Activated CD8-positive, alpha-beta memory T cell treated with anti-CD3 and anti-CD28 coated beads, Interleukin-2, amount 50 U/mL, for 1 hour (primary cell): ENCODE measurements around the gene KHDC1L.
"Not testable (repeated sequence)": the region's sequence is repeated elsewhere in the genome, so short reads cannot be mapped to it uniquely, and the experiment has no call there.

Experiments used
- DNase-seq: peaks from one replicate; pipeline ENCODE4 v3.0.0-alpha.2; 2020; ENCODE audit errors: extremely low read depth

KHDC1L gene, protein sequence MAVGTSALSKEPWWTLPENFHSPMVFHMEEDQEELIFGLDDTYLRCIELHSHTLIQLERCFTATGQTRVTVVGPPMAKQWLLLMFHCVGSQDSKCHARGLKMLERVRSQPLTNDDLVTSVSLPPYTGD

DNA sequence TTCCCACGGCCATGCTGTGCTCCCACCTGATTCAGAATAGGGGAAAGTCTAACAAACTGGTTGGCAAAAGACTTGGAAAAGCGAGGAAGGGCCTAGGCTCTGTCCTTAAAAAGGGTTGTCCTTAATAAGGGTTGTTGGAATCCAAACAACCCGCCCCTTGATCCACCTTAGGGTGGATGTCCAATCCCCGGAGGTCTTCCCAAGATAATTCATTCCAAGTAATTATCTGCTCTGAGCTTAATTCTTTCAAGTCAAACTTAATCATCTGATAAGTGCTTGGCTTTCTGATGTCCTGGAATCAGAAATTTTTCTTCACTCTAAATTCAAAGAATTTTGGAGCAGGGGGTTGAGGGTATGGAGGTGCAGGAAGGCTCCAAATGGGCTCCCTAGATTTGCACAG is at the start of gene KHDC1L:
Gene KHDC1L, minus strand, starts transcription at position 101 of the 400 bp plus-strand sequence. Its CDS starts 88 bp downstream, at position 13.
- DNase-seq: no peak

DNA sequence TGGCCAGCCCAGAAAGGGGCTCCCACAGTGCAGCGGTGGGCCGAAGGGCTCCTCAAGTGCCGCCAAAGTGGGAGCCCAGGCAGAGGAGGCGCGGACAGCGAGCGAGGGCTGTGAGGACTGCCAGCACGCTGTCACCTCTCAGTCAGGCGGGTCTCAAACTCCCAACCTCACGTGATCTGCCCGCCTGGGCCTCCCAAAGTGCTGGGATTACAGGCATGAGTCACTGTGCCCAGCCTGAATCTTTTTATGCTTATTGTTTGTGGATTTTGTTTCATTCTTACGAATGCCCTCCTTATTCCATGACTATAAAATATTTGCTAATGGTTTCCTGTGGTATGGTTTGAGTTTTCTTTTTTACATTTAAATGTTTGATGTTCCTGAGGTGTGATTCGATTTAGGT is 44.0 kb upstream of the KHDC1L start:
- DNase-seq: not testable (repeated sequence)

DNA sequence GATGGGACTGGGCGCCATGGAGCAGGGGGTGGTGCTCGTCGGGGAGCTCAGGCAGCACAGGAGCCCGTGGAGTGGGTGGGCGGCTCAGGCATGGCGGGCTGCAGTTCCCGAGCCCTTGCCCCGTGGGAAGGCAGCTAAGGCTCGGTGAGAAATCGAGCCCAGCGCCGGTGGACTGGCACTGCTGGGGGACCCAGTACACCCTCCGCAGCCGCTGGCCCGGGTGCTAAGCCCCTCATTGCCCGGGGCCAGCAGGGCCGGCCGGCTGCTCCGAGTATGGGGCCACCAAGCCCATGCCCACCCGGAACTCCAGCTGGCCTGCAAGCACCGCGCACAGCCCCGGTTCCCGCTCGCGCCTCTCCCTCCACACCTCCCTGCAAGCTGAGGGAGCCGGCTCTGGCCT is 43.6 kb upstream of the KHDC1L start:
- not testable (repeated sequence) for DNase-seq

DNA sequence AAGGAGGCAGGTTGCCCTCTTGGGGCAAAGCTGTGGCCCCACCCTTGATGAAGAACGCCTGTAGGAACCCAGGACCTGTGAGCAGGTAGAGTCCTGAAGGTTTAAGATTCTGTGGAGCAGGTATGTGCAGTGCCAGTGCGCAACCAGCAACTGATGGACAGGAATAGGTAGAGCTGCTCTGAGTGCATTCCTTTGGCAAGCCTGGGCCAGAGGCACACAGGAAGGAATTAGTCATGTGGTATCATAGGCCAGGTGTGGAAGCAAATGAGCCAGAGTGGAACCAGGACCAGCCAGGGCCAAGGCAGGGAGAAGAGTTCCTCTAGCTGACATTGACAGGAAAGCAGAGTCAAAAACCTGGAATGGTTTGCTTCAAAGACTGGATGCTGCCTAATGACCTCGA is 39.1 kb upstream of the KHDC1L start:
- no peak for DNase-seq

DNA sequence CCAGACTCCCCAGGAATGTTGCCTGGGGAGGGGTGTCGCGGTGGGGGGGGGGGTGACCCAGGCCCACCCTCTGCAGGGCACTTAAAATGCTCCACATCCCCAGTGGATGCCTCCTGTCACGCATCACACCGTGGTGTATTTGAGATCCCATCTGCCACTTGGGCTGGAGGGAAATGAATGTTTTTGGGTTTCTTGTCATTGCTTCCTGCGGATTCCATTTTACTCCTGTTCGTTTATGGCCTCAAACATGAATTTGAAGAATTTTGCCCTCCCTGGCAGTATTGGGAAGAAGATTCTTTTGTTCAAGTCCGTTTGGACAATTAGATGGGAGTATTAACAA is 38.2 kb upstream of the KHDC1L start:
- no peak for DNase-seq

DNA sequence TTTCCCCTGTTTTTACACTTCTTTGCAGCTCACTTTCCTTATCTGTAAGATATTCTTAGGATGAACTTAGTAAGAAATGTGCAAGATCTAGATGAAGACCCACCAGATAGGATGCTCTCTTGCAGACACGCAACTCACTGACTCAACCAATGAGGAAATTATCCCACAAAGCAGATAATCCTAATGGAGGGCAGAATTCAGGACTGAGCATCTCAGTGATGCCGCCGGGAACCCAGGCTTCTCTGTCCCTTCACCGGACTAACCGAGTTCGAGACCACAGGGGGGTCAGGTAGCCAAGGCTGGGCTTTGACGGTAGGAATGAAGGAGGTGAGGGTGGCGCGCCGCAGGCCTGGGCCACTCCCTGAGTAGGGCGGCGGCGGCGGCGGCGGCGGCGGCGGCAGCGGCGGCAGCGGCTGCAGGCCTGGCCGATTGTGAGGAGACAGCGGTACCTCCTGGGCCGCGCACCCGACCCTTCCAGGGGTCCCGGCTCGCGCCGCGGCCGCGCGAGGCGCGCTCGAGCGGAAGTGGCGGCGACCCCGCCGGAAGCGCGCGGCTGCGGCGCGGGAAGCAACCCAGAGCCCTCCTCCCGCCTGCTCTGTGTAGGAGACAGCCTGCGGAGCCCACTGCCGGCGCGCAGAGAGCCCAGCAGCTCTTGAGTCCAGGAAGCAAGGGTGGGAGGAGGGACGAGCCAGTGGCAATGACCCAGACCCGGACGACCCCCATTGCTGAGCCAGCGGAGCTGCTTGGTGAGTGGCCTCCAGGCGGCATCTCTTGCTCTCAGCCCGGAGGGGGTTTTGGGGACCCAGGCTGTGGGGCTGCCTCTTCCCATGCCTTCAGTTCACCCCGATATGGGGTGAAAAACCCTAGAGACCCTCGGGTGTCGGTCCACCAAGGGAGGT is 37.6 kb upstream of the KHDC1L start, which contains the start of gene KHDC1:
Gene KHDC1, minus strand, starts transcription at position 526 of the 899 bp plus-strand sequence. CDS start 20,679 bp downstream, outside the sequence.
- peak; percentile 2 for DNase-seq

DNA sequence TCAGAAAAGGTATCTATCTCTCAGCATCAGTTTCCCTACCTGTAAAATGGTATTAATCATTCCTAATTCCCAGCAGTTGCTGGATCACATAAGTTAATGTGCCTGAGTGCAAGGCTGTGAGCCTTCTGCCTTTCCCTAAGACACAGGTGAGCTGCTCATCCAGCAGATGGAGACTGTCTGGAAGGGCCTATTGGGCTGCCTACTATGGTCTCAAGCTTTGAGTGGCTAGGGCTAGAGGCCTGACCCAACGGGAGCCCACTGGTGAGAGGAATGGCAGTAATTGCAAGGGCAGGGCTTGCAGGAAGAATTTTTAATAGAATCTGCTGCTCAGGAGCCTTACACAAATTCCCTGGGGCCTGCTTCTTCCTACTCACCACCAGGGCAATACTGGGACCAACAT is 33.4 kb upstream of the KHDC1L start:
- DNase-seq: no peak

DNA sequence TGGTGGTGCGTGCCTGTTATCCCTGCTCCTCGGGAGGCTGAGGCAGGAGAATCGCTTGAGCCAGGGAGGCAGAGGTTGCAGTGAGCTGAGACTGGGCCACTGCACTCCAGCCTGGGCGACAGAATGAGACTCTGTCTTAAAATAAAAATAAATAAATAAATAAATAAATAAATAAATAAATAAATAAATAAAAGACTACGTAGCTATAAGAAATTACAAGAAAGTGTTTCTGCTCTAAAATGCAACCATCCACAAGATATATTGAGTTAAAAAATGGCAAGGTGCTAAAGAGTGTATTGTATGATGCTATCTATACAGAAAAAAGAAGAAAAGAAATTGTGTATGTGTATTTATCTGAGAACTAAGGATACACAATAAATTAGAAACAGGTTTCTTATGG is 29.0 kb upstream of the KHDC1L start:
- DNase-seq: not testable (repeated sequence)

DNA sequence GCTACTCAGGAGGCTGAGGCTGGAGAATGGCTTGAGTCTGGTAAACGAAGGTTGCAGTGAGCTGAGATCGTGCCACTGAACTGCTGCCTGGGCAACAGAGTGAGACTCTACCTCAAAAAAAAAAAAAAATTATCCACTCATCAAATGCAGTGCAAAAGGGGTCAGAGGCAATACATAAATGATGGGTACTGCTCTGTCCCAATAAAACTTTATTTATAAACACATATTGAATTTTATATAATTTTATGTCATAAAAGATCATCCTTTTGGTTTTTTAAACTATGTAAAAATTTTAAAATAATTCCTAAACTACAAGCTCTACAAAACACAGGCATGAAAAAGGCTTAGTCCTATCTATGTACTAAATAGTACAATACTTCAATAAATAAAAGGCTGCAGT is 27.4 kb upstream of the KHDC1L start:
- DNase-seq: no peak

DNA sequence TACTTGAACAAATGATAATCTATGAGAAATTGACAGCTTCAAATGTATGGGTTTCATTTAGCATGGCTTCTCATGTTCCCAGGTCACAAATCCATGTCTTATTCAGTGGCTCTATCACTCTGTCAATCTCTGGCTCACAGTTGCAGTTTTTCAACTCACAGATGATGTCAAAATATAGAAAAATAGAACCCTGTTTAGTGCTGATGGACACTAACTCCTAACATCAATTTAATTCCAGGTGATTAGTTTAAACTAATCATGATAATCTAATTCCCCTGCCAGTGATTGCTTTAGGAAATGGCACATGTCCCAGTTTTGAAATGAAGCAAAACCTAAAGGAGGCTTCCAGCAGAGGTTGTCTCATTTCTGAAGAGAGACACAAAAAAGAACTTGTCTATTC is 24.7 kb upstream of the KHDC1L start:
- DNase-seq: no peak

DNA sequence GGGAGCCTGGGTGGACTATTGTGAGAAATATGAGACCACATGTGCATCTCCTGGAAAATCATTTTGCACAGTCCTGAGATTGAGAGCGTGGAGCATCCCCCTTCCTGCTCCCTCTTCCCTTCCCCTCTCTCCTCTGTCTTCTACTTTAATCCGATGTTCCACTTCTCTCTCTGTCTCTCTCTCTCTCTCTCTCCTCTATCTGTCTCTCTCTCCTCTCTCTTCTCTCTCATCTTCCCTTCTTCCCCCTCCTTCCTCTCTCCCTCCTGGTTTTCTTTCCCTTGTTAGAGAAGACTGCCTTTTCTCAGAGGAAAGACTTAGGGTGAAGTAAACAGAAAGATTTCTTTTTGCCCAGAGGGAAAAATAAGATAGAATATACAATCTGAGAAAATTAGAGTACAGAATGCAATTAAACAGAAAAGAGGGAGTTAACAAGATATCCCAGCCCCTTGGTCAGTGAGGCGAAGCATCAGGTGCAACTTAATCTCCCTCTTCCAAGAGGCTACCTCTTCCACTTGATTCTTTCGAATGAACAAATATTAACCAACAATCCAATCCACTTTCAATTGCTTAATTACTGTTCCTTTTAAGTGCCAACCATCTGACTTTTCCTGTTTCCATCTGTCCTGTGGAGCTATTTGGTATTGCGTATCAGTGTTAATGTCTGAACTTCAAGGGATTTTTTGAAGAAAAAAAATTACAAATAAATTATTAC is 23.1 kb upstream of the KHDC1L start:
- no peak for DNase-seq

DNA sequence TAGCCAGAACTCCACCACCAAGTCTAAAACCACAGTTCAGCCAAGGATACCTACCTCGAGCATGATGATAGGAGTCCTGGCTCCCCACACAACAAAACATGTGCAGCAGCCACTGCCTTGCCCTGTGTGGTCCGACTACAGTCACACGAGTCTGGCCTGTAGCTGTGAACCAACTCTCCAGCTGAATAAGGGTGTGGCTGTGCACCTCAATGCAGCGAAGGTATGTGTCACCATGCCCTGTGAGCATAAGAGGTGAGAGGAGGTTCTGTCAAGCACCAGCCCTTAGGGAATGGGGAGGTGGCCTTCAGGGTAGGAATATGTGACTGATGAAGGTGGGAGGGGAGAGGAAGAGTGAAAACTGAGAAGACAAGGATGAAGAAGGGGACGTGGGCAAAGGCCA is 16.7 kb upstream of the KHDC1L start:
- no peak for DNase-seq

DNA sequence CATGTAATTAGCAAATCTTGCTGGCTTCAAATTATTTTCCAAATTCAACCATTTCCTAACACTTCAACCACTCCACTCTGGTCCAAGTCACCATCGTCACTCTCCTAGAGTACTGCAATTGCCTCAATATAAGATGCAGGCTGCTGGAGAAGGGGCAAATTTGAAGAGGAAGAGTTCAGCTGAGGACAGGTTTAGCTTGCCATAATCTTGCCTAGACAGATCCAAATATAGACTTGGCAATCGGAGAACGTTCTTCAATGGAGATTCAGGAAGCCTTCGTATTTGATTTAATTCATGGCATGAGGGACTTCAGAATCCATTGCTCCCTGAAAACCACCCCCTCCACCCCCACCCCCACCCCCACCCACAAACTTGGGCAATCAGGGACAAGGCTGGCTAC is 15.4 kb upstream of the KHDC1L start:
- DNase-seq: no peak

DNA sequence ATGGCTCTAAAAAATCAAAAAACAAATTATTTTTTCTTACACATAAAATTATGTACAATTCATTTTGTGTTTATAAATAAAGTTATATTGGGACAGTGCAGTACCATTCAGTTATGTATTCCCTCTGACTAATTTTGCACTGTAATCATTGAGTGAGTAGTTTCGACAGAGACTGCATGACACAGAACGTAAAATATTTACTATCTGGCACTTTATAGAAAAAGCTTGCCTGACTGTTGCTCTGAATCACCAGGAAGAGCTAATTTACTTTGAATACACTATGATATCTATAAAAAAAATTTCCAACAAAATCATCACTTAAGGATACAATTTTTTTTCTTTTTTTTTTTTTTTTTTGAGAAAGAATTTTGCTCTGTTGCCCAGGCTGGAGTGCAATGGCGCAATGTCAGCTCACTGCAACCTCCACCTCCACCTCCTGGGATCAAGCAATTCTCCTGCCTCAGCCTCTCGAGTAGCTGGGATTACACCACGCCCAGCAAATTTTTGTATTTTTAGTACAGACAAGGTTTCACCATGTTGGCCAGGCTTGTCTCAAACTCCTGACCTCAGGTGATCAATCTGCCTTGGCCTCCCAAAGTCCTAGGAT is 11.0 kb upstream of the KHDC1L start:
- no peak for DNase-seq

DNA sequence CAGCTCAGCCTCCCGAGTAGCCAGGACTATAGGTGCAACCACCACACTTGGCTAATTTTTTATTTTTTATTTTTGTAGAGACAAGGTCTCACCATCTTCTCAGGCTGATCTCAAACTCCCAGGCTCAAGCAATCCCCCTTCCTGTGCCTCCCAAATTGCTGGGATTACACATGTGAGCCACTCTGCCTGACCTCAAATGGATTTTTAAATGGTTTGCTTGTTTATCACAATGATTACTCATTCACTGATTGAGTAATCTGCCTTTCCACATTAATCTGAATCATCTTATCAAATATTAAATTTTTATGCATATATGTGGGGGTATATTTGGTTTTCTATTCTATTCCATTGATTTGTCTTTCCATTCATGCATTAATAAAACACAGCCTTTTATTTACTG is 9.4 kb upstream of the KHDC1L start:
- no peak for DNase-seq

DNA sequence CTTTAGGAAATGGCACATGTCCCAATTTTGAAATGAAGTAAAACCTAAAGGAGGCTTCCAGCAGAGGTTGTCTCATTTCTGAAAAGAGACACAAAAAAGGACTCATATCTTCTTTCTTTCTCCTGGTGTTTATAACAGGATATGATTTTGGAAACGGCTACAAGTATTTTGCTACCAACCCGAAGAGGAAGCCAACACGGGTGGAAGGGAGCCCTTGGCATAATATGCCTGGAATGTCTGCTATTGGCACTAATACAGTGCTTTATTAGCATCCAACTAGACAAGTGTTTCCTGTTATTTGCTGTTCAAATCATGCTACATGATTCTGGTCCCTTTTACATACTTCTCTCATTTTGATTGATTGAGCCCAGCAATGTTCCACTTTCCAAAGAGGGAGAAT is 8.7 kb upstream of the KHDC1L start:
- not testable (repeated sequence) for DNase-seq

DNA sequence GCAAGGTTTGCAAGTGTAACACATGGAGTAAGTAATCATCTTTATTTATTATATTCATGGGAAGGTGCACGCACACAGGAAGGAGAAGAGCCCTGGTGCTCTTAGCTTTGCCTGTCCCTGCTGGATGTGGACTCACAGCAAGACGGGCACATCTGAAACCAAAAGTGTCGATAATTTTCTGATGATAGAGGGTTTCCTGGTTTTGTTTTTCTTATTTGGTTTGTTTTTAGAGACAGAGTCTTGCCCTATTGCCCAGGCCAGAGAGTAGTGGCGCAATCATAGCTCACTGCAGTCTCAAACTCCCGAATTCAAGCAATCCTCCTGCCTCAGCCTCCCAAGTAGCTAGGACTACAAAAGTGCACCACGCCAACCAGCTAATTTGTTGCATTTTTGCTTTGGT is 7.8 kb upstream of the KHDC1L start:
- no peak for DNase-seq

DNA sequence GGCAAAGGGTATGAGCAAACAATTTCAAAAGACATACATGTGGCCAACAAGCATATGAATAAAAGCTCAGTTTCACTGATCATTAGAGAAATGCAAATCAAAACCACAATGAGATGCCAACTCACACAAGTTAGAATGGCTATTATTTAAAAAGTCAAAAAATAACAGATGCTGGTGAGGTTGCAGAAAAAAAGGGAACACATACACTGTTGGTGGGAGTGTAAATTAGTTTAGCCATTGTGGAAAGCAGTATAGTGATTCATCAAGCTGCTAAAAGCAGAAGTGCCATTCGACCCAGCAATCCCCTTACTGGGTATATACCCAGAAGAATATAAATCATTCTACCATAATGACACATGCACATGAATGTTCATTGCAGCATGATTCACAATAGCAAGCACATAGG is 6.7 kb upstream of the KHDC1L start:
- DNase-seq: no peak

DNA sequence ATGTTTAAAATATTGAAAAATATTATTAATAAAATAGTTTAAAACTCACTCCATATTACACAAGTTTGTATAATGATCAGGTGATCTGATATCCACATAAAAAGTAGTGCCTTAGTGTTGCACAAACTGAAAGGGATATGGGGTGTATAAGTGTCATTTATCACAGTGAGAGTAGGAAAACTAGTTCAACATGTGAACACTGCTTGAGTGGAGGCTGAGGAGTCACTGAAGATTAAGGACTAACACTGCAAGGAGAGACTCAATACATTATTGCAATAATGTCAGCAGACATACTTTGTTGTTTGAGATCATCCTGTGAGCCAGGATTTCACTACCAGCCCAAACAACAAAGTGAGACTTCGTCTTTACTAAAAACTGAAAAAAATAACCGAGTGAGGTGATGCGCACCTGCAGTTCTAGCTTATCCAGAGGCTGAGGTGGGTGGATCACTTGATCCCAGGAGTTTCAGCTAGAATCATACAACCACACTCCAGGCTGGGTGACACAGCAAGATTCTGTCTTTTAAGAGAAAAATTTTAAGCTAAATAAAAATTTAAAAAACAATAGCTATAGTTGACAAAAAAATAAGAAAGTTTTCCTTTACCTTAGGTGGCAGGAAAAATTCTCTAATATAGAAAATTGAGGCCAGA is 2.4 kb upstream of the KHDC1L start:
- DNase-seq: no peak

DNA sequence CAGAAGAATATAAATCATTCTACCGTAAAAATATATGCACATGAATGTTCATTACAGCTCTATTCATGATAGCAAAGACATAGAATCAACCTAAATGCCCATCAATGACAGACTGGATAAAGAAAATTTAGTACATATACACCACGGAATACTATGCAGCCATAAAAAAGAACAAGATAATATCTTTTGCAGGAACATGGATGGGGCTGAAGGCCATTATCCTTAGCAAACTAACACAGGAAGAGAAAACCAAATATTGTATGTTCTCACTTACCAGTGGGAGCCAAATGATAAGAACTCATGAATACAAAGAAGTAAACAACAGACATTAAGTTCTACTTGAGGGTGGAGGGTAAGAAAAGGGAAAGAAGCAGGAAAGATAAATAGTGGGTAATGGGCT is 8.4 kb downstream of the KHDC1L start:
- no peak for DNase-seq

DNA sequence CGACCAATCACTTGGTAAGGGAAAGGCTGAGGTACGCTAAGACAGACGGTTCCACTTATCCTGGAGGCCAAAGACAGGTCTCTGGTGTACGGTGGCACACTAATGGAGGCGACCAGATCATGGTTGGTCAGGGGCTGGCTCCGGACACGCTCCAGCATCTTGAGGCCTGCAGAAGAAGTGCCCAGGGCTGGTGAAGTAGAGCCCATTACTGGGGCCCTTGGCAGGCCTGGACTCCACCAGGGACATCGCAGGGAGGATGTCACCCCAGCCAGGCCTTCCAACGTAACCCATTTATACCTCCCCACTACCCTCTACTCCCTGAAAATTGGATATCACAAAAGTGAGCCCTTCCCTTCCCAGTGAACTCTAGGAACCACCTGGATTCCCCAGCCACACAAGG is 16.2 kb downstream of the KHDC1L start:
- DNase-seq: no peak
